ENCODE results near the gene KCNIP4.

KCNIP4 gene

GRCh38 chr4:21011106-21011505 is 937.5 kb downstream of the KCNIP4 start:
- DNase-seq = no peak

GRCh38 chr4:21009956-21010355 is 938.6 kb downstream of the KCNIP4 start:
- DNase-seq = no peak

- DNase-seq = no peak
Observed at GRCh38 chr4:21005647-21006046, 942.9 kb downstream of the KCNIP4 start.

GRCh38 chr4:21002976-21003375 is 945.6 kb downstream of the KCNIP4 start:
- no peak for DNase-seq

- no peak for DNase-seq
Observed at GRCh38 chr4:21002286-21002685, 946.3 kb downstream of the KCNIP4 start.

- DNase-seq = no peak
Observed at GRCh38 chr4:21001490-21001889, 947.1 kb downstream of the KCNIP4 start.

- no peak for DNase-seq
Observed at GRCh38 chr4:20997886-20998285, 950.7 kb downstream of the KCNIP4 start.

GRCh38 chr4:20995610-20996009 is 953.0 kb downstream of the KCNIP4 start:
- DNase-seq = no peak

GRCh38 chr4:20995015-20995414 is 953.6 kb downstream of the KCNIP4 start:
- no peak for DNase-seq

GRCh38 chr4:20992002-20992401 is 956.6 kb downstream of the KCNIP4 start:
- DNase-seq = no peak

- DNase-seq = no peak
Observed at GRCh38 chr4:20987191-20987590, 961.4 kb downstream of the KCNIP4 start.

- no peak for DNase-seq
Observed at GRCh38 chr4:20984576-20984836, 964.1 kb downstream of the KCNIP4 start.

- no peak for DNase-seq
Observed at GRCh38 chr4:20983763-20984575, 964.6 kb downstream of the KCNIP4 start.

- no peak for DNase-seq
Observed at GRCh38 chr4:20982544-20982943, 966.0 kb downstream of the KCNIP4 start.

GRCh38 chr4:20960291-20960690 is 988.3 kb downstream of the KCNIP4 start:
- DNase-seq = no peak

- no peak for DNase-seq
Observed at GRCh38 chr4:20954541-20954940, 994.0 kb downstream of the KCNIP4 start.

- no peak for DNase-seq
Observed at GRCh38 chr4:20944961-20945360, 1003.6 kb downstream of the KCNIP4 start.

- no peak for DNase-seq
Observed at GRCh38 chr4:20944451-20944850, 1004.1 kb downstream of the KCNIP4 start.

GRCh38 chr4:20938204-20938603 is 1010.4 kb downstream of the KCNIP4 start:
- no peak for DNase-seq

- DNase-seq = no peak
Observed at GRCh38 chr4:20926529-20926928, 1022.0 kb downstream of the KCNIP4 start.

GRCh38 chr4:20925176-20925575 is 1023.4 kb downstream of the KCNIP4 start:
- DNase-seq = no peak

GRCh38 chr4:20922962-20923361 is 1025.6 kb downstream of the KCNIP4 start:
- DNase-seq = no peak

GRCh38 chr4:20916106-20916505 is 1032.5 kb downstream of the KCNIP4 start:
- no peak for DNase-seq

- no peak for DNase-seq
Observed at GRCh38 chr4:20904966-20905365, 1043.6 kb downstream of the KCNIP4 start.

- DNase-seq = no peak
Observed at GRCh38 chr4:20901851-20902250, 1046.7 kb downstream of the KCNIP4 start.

Measured in activated CD4-positive, CD25-positive, alpha-beta regulatory T cell treated with anti-CD3 and anti-CD28 coated beads, Interleukin-2, amount 50 U/mL, for 72 hours (primary cell).